ENCODE data around the gene MYOD1.

DNA sequence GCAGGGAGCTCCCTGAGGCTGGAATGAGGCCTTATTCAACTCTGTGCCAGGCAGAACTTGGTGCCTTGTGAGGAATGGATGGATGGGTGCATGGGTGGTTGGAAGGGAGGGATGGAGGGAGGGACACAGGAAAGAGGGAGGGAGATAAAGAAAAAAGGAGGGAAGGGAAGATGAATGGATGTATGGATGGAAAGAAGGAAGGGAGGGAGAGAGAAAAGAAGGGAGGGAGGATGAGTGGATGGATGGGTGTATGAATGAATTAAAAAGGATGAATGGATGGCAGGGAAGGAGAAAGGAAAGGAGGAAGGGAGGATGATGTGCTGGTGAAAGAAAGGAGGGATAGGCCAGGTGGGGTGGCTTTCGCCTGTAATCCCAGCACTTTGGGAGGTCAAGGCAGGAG lies 49.8 kb downstream of the MYOD1 start:
- TF ChIP-seq, protein P1, sequence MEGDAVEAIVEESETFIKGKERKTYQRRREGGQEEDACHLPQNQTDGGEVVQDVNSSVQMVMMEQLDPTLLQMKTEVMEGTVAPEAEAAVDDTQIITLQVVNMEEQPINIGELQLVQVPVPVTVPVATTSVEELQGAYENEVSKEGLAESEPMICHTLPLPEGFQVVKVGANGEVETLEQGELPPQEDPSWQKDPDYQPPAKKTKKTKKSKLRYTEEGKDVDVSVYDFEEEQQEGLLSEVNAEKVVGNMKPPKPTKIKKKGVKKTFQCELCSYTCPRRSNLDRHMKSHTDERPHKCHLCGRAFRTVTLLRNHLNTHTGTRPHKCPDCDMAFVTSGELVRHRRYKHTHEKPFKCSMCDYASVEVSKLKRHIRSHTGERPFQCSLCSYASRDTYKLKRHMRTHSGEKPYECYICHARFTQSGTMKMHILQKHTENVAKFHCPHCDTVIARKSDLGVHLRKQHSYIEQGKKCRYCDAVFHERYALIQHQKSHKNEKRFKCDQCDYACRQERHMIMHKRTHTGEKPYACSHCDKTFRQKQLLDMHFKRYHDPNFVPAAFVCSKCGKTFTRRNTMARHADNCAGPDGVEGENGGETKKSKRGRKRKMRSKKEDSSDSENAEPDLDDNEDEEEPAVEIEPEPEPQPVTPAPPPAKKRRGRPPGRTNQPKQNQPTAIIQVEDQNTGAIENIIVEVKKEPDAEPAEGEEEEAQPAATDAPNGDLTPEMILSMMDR (IDR thresholded peaks at IDR 0.05) = no peak
- no peak for TF ChIP-seq POLR2A (IDR thresholded peaks at IDR 0.05)
